ENCODE measurements around the gene GSS. TPM values are rescaled to one million over a fixed set of nuclear protein-coding genes. Genes with fewer than 3 reads are reported as not detected.

GSS gene
- total and polyA plus RNA-seq, 2 of the 8 experiments (the other 6 are each of a cell fraction or from before 2014, with no cell fraction given) = 34.6 to 43.2 TPM

DNA sequence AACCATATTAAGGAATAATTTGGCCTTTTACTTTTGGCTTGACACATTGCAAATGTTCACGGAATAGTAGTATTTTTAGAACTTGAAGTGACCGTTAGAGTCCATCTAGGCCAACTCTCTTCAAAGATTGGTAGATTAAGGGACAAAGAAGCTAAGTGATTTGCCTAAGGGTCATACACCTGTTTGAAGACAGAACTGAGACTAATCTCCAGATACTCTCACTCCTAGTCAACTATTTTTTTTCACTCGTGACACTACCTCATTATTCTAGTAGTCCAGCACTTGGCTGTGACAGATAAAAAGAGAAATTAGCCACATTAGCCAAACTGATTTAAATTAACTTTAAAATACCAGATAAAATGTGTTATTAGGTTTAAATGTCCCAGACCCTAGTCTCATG lies 68.6 kb downstream of the GSS start:
- Histone ChIP-seq H3K23me2 (ENCODE audit: low read depth, low read length) (no peaks in the 10 kb centered on the region), H3K9ac (replicated peaks in 1 of 4; ENCODE audit: extremely low read depth in 1 of 4, low read depth in 3 of 4, low read length in 3 of 4) (no peak overlapping the region), H3K79me1 (ENCODE audit: low read depth, low read length) (no peaks in the 10 kb centered on the region), H3K23ac (ENCODE audit: insufficient read length) (no peak overlapping the region), H3K27ac (ENCODE audit: low read depth, low read length) (no peak overlapping the region), H2BK15ac (ENCODE audit: low read length) (no peak overlapping the region), H3K79me2 (ENCODE audit: control insufficient read depth in 1 of 2, insufficient read depth in 2 of 2, low read length in 2 of 2) (no peaks in the 10 kb centered on the region), H3K9me3 (ENCODE audit: insufficient read depth in 2 of 2, low read depth in 1 of 2, low read length in 1 of 2) (no peaks in the 10 kb centered on the region), H2BK5ac (ENCODE audit: low read depth, low read length) (no peak overlapping the region), H3K56ac (replicated peaks; ENCODE audit: insufficient read length, low read depth, low read length) (no peak overlapping the region), H2AFZ (ENCODE audit: low read length) (no peak overlapping the region), H4K91ac (replicated peaks; ENCODE audit: insufficient read length, low read length) (no peak overlapping the region), H2BK20ac (ENCODE audit: low read length) (no peak overlapping the region), H3K18ac (ENCODE audit: extremely low read depth, low read length) (no peak overlapping the region), H2AK5ac (ENCODE audit: low read depth, low read length) (no peak overlapping the region), H3K4me3 (ENCODE audit: extremely low read depth in 1 of 4, insufficient read depth in 2 of 4, low read depth in 3 of 4, low read length in 4 of 4) (no peak overlapping the region), H3K4me2 (ENCODE audit: insufficient read depth in 1 of 2, low read depth in 2 of 2, low read length in 2 of 2) (no peak overlapping the region), H3K14ac (ENCODE audit: insufficient read length) (no peak overlapping the region), H3K36me3 (ENCODE audit: control insufficient read depth in 2 of 4, insufficient read depth in 4 of 4, low read length in 3 of 4) (no peaks in the 10 kb centered on the region; a peak in 3 of 8 replicates), H3K4ac (replicated peaks; ENCODE audit: insufficient read length, low read depth, low read length) (no peak overlapping the region), H3K27me3 (replicated peaks in 1 of 4; ENCODE audit: control insufficient read depth in 3 of 4, extremely low read depth in 1 of 4, insufficient read depth in 3 of 4, low read length in 3 of 4) (no peaks in the 10 kb centered on the region), H2BK120ac (replicated peaks; ENCODE audit: low read depth, low read length) (no peak overlapping the region), H4K20me1 (replicated peaks in 1 of 2; ENCODE audit: control insufficient read depth in 1 of 2, insufficient read depth in 2 of 2, low read length in 2 of 2) (no peaks in the 10 kb centered on the region), H4K5ac (ENCODE audit: insufficient read length, low read depth, low read length) (no peak overlapping the region), H2BK12ac (ENCODE audit: low read depth, low read length) (no peak overlapping the region), H4K8ac (ENCODE audit: extremely low read depth, insufficient read depth, low read length) (no peak overlapping the region), H3K4me1 (replicated peaks in 1 of 4; ENCODE audit: control insufficient read depth in 3 of 4, insufficient read depth in 4 of 4, low read length in 3 of 4) (no peaks in the 10 kb centered on the region)
- TF ChIP-seq EP300 (IDR thresholded peaks at IDR 0.05; ENCODE audit: borderline replicate concordance in 1 of 2, low read depth in 2 of 2, low read length in 2 of 2) (no peak), SIRT6 (IDR thresholded peaks at IDR 0.05; ENCODE audit: low read length) (no peak), PHF8 (conservative IDR thresholded peaks at IDR 0.05; ENCODE audit: low read depth, low read length) (no peak), SUZ12 (IDR thresholded peaks at IDR 0.05; ENCODE audit: low read length) (no peak), KDM1A (IDR thresholded peaks at IDR 0.05; ENCODE audit: borderline replicate concordance, low read length) (no peak), TAF1 (IDR thresholded peaks at IDR 0.05; ENCODE audit: low read depth, low read length) (no peak), SAP30 (IDR thresholded peaks at IDR 0.05; ENCODE audit: insufficient read depth, insufficient replicate concordance, low read length) (no peak), GABPA (IDR thresholded peaks at IDR 0.05; ENCODE audit: borderline replicate concordance, insufficient read depth, low read length) (no peak), JUN (IDR thresholded peaks at IDR 0.05; ENCODE audit: low read depth, low read length) (no peak)
- TF ChIP-seq, protein P1, sequence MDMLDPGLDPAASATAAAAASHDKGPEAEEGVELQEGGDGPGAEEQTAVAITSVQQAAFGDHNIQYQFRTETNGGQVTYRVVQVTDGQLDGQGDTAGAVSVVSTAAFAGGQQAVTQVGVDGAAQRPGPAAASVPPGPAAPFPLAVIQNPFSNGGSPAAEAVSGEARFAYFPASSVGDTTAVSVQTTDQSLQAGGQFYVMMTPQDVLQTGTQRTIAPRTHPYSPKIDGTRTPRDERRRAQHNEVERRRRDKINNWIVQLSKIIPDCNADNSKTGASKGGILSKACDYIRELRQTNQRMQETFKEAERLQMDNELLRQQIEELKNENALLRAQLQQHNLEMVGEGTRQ (IDR thresholded peaks at IDR 0.05; ENCODE audit: low read length) = no peak
- DNase-seq (ENCODE audit: low read depth in 1 of 2, low spot score in 2 of 2) (no peak), FAIRE-seq (no peak)
- ChIA-PET CTCF (ENCODE audit: partially characterized antibody) (no interaction called here), POLR2A (ENCODE audit: partially characterized antibody) (no interaction called here)
- 70% methylated on average over 3 of the region's 3 CpGs; no CpG with 5 or more reads in 1 of the 2 experiments for WGBS, 2 experiments (ENCODE audit: extremely low coverage in 1 of 2, insufficient coverage in 1 of 2, insufficient read length in 1 of 2, insufficient replicate concordance in 2 of 2, low coverage in 1 of 2, low lambda C conversion rate in 2 of 2, missing lambda C conversion rate in 1 of 2)

Measured in H1 (cell line).